Measurements from ENCODE around the gene ACACA. TPM values are rescaled to one million over a fixed set of nuclear protein-coding genes. Genes with fewer than 3 reads are reported as not detected.

ACACA gene
- total and polyA plus RNA-seq, 2 experiments from 2014 or later = 59.6 to 164 TPM

DNA sequence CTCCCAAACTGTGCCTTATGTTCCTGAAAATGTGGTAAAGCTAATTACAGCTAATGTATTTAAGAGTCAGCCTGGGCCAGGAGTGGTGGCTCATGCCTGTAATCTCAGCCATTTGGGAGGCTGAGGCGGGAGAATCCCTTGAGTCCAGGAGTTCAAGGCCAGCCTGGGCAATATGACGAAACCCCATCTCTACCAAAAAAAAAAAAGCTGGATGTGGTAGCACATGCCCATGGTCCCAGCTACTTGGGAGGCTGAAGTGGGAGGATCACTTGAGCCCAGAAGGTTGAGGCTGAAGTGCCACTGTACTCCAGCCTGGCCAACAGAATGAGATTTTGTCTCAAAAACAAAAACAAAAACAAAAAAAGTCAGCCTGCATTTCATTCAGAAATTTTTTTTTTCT is 64.0 kb downstream of the ACACA start:
- H3K27ac Mint-ChIP-seq = no peak overlapping the region
- peaks cover 52% of the 10 kb centered on the region for H3K36me3 Mint-ChIP-seq (ENCODE audit: low read depth)
- Histone ChIP-seq H3K4me1 (ENCODE audit: insufficient read depth) (no peaks in the 10 kb centered on the region; the same call in 1 of the 2 replicates), H3K27ac (ENCODE audit: low read depth) (peak overlapping the region; percentile 32; the same call in 1 of the 2 replicates), H4K20me1 (replicated peaks; ENCODE audit: insufficient read depth) (peaks cover 49% of the 10 kb centered on the region), H3K27me3 (ENCODE audit: insufficient read depth) (no peaks in the 10 kb centered on the region), H3K4me2 (no peak overlapping the region), H3K4me3 (no peak overlapping the region), H3K36me3 (ENCODE audit: insufficient read depth) (peaks cover 14% of the 10 kb centered on the region), H3K79me2 (replicated peaks; ENCODE audit: insufficient read depth) (peaks cover 99% of the 10 kb centered on the region), H3K9me2 (ENCODE audit: insufficient read depth) (no peaks in the 10 kb centered on the region), H3F3A (replicated peaks; ENCODE audit: low read depth) (peaks cover 12% of the 10 kb centered on the region; the same call in 1 of the 2 replicates), H2AFZ (no peak overlapping the region)
- no peak overlapping the region for H3K4me3 Mint-ChIP-seq
- DNase-seq (ENCODE audit: low spot score) (no peak), ATAC-seq (no peak)
- H3K27me3 Mint-ChIP-seq (ENCODE audit: insufficient read depth, low read depth, poor library complexity) = peaks cover 9% of the 10 kb centered on the region
- no peak for TF ChIP-seq ZNF331 (CRISPR knock-in tag; IDR thresholded peaks at IDR 0.05; ENCODE audit: low read depth)
- no peak for TF ChIP-seq JUNB (IDR thresholded peaks at IDR 0.05; ENCODE audit: unreplicated experiment)
- no peak for TF ChIP-seq EZH2 (IDR thresholded peaks at IDR 0.05; ENCODE audit: low read depth, unreplicated experiment)
- no peak for TF ChIP-seq CREB1 (CRISPR knock-in tag; IDR thresholded peaks at IDR 0.05; ENCODE audit: low read depth)
- no peak for TF ChIP-seq POLR2AphosphoS5 (IDR thresholded peaks at IDR 0.05; ENCODE audit: low read depth)
- peaks cover 8% of the 10 kb centered on the region for H3K9me3 Mint-ChIP-seq
- no peaks in the 10 kb centered on the region for H3K4me1 Mint-ChIP-seq

GRCh38 chr17:37340804-37341203 is 65.8 kb downstream of the ACACA start:
- DNase-seq (ENCODE audit: low spot score) = no peak
- Histone ChIP-seq H3K4me2 (no peak overlapping the region), H3K36me3 (ENCODE audit: insufficient read depth) (peaks cover 13% of the 10 kb centered on the region), H3K27ac (ENCODE audit: low read depth) (peak overlapping the region; percentile 76; the same call in 1 of the 2 replicates), H3K79me2 (replicated peaks; ENCODE audit: insufficient read depth) (peaks cover 99% of the 10 kb centered on the region), H2AFZ (no peak overlapping the region), H3K4me1 (ENCODE audit: insufficient read depth) (peaks cover 12% of the 10 kb centered on the region), H3F3A (replicated peaks; ENCODE audit: low read depth) (peaks cover 9% of the 10 kb centered on the region; the same call in 1 of the 2 replicates), H3K4me3 (no peak overlapping the region), H3K9me2 (ENCODE audit: insufficient read depth) (no peaks in the 10 kb centered on the region), H3K27me3 (ENCODE audit: insufficient read depth) (no peaks in the 10 kb centered on the region), H4K20me1 (replicated peaks; ENCODE audit: insufficient read depth) (peaks cover 53% of the 10 kb centered on the region)
- Mint-ChIP-seq H3K9me3 (no peaks in the 10 kb centered on the region; the same call in 2 of the 3 replicates), H3K27me3 (ENCODE audit: insufficient read depth, low read depth, poor library complexity) (peaks cover 2% of the 10 kb centered on the region), H3K4me1 (peaks cover 6% of the 10 kb centered on the region), H3K27ac (no peak overlapping the region), H3K36me3 (ENCODE audit: low read depth) (peaks cover 48% of the 10 kb centered on the region), H3K4me3 (no peak overlapping the region)
- ATAC-seq = no peak
- TF ChIP-seq JUNB (IDR thresholded peaks at IDR 0.05; ENCODE audit: unreplicated experiment) (no peak), EZH2phosphoT487 (IDR thresholded peaks at IDR 0.05; ENCODE audit: unreplicated experiment) (no peak), ZNF462 (CRISPR knock-in tag; IDR thresholded peaks at IDR 0.05) (no peak), REST (IDR thresholded peaks at IDR 0.05; ENCODE audit: unreplicated experiment) (no peak), STAT1 (IDR thresholded peaks at IDR 0.05; ENCODE audit: unreplicated experiment) (no peak), CREB1 (CRISPR knock-in tag; IDR thresholded peaks at IDR 0.05; ENCODE audit: low read depth) (no peak), POLR2AphosphoS5 (IDR thresholded peaks at IDR 0.05; ENCODE audit: low read depth) (no peak)
- TF ChIP-seq, protein P1, sequence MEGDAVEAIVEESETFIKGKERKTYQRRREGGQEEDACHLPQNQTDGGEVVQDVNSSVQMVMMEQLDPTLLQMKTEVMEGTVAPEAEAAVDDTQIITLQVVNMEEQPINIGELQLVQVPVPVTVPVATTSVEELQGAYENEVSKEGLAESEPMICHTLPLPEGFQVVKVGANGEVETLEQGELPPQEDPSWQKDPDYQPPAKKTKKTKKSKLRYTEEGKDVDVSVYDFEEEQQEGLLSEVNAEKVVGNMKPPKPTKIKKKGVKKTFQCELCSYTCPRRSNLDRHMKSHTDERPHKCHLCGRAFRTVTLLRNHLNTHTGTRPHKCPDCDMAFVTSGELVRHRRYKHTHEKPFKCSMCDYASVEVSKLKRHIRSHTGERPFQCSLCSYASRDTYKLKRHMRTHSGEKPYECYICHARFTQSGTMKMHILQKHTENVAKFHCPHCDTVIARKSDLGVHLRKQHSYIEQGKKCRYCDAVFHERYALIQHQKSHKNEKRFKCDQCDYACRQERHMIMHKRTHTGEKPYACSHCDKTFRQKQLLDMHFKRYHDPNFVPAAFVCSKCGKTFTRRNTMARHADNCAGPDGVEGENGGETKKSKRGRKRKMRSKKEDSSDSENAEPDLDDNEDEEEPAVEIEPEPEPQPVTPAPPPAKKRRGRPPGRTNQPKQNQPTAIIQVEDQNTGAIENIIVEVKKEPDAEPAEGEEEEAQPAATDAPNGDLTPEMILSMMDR (conservative IDR thresholded peaks at IDR 0.05; ENCODE audit: low read depth in 2 of 2) = no peak

Data from GM23338 (cell line).